ENCODE results near the gene RHBDD1.

GRCh38 chr2:226788064-226788463 lies 47.8 kb upstream of the RHBDD1 start:
- TF ChIP-seq CTCF (IDR thresholded peaks at IDR 0.05; ENCODE audit: poor library complexity) (no peak), EZH2phosphoT487 (IDR thresholded peaks at IDR 0.05; ENCODE audit: low read depth, severe bottlenecking, unreplicated experiment) (no peak), EZH2 (IDR thresholded peaks at IDR 0.05; ENCODE audit: borderline replicate concordance) (no peak)

Data from hepatocyte (in vitro differentiated cells).